Panc1 (cell line): ENCODE measurements around the gene PRLHR.

Source experiments
- CTCF ChIP-seq: fragments of 450-650 bp; IDR thresholded peaks from 2 replicates; pipeline ENCODE4 v1.5.1; 2017; ENCODE audit warnings: mild to moderate bottlenecking
- POLR2AphosphoS5 ChIP-seq: IDR thresholded peaks from 2 replicates; pipeline ENCODE4 v1.6.1; 2012; ENCODE audit warnings: mild to moderate bottlenecking, low read depth, low read length, moderate library complexity
- REST ChIP-seq, 2 experiments: IDR thresholded peaks; 2 replicates each; pipeline ENCODE4 v1.6.1; 2011 to 2012; ENCODE audit warnings: low read depth in 2 of 2, control low read depth in 1 of 2, low read length in 1 of 2, mild to moderate bottlenecking in 1 of 2, moderate library complexity in 1 of 2; ENCODE audit not compliant: insufficient read depth in 1 of 2

GRCh38 chr10:118621304-118621942 lies 26.0 kb upstream of the PRLHR start:
- TF ChIP-seq CTCF (no peak), REST (IDR thresholded peaks at IDR 0.05; ENCODE audit: insufficient read depth in 1 of 2, low read depth in 2 of 2, low read length in 1 of 2) (no peak), POLR2AphosphoS5 (no peak)
